ENCODE data around the gene ELP1. TPM values are rescaled to one million over a fixed set of nuclear protein-coding genes. Genes with fewer than 3 reads are reported as not detected.

Gene ELP1
- total RNA-seq, 1 donor from 2014 or later, result 20.7 TPM

- Histone ChIP-seq H3K4me3 (ENCODE audit: insufficient read depth, low read depth, low read length) (no peak overlapping the region), H3K9me3 (ENCODE audit: insufficient read depth, low read depth, low read length) (no peaks in the 10 kb centered on the region), H3K36me3 (ENCODE audit: insufficient read depth, low read length) (peaks cover 8% of the 10 kb centered on the region), H3K9ac (ENCODE audit: low read length) (no peak overlapping the region), H3K4me2 (ENCODE audit: low read length) (no peak overlapping the region), H3K79me2 (ENCODE audit: insufficient read depth, low read length) (no peaks in the 10 kb centered on the region), H3K27me3 (ENCODE audit: insufficient read depth, low read length) (no peaks in the 10 kb centered on the region), H3K27ac (ENCODE audit: low read depth, low read length) (no peak overlapping the region), H4K20me1 (ENCODE audit: insufficient read depth, low read length) (no peaks in the 10 kb centered on the region), H2AFZ (ENCODE audit: low read depth, low read length) (no peak overlapping the region), H3K4me1 (ENCODE audit: insufficient read depth, low read length) (no peaks in the 10 kb centered on the region)
- TF ChIP-seq CTCF (IDR thresholded peaks at IDR 0.05; ENCODE audit: insufficient read depth, low read depth, low read length), result no peak
- Mint-ChIP-seq H3K36me3 (ENCODE audit: low read depth, unreplicated experiment) (no peaks in the 10 kb centered on the region), H3K4me1 (ENCODE audit: low read depth, unreplicated experiment) (no peaks in the 10 kb centered on the region), H3K9me3 (ENCODE audit: unreplicated experiment) (no peaks in the 10 kb centered on the region), H3K27me3 (ENCODE audit: low read depth, unreplicated experiment) (no peaks in the 10 kb centered on the region), H3K4me3 (ENCODE audit: unreplicated experiment) (no peak overlapping the region), H3K27ac (ENCODE audit: unreplicated experiment) (no peak overlapping the region)
- DNase-seq (ENCODE audit: low read depth) (no peak), FAIRE-seq (no peak)
Observed at GRCh38 chr9:108956631-108957026, 22.7 kb upstream of the ELP1 start.

DNA sequence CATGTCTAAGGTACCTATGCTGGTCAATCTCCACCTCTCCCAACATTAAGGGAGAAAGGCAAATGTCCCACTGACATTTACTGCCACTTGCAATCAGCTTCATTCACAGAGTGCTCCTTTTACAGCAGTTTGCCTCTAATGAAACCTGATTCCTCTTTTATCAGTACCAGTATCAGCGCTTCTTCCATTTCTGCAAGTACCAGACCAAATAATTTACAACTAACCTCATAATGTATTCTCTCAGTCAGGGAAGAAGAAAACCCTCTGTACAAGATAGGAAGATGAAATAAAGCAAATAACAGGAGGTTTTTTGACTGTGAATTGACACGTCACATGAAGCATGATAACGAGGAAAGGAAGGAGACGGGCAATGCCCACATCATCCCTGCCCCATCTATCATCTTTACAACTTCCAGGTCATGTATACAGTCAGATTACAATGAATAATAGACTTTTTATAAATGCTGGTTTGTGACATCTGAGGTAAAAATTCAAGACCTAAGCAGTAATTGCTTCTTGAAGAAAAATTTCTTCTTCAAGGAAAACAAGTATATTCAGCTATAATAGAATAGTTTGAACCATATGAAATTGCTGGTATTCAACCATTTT, 22.2 kb upstream of the ELP1 start:
- Mint-ChIP-seq H3K36me3 (ENCODE audit: low read depth, unreplicated experiment) (no peaks in the 10 kb centered on the region), H3K9me3 (ENCODE audit: unreplicated experiment) (no peaks in the 10 kb centered on the region), H3K27ac (ENCODE audit: unreplicated experiment) (no peak overlapping the region), H3K4me1 (ENCODE audit: low read depth, unreplicated experiment) (no peaks in the 10 kb centered on the region), H3K4me3 (ENCODE audit: unreplicated experiment) (no peak overlapping the region), H3K27me3 (ENCODE audit: low read depth, unreplicated experiment) (no peaks in the 10 kb centered on the region)
- FAIRE-seq, result no peak
- no peak for DNase-seq (ENCODE audit: low read depth)
- Histone ChIP-seq H3K4me1 (ENCODE audit: insufficient read depth, low read length) (no peaks in the 10 kb centered on the region), H4K20me1 (ENCODE audit: insufficient read depth, low read length) (no peaks in the 10 kb centered on the region), H3K9ac (ENCODE audit: low read length) (no peak overlapping the region), H3K9me3 (ENCODE audit: insufficient read depth, low read depth, low read length) (no peaks in the 10 kb centered on the region), H2AFZ (ENCODE audit: low read depth, low read length) (no peak overlapping the region), H3K79me2 (ENCODE audit: insufficient read depth, low read length) (no peaks in the 10 kb centered on the region), H3K27me3 (ENCODE audit: insufficient read depth, low read length) (no peaks in the 10 kb centered on the region), H3K36me3 (ENCODE audit: insufficient read depth, low read length) (peaks cover 8% of the 10 kb centered on the region), H3K27ac (ENCODE audit: low read depth, low read length) (no peak overlapping the region), H3K4me3 (ENCODE audit: insufficient read depth, low read depth, low read length) (no peak overlapping the region), H3K4me2 (ENCODE audit: low read length) (no peak overlapping the region)
- TF ChIP-seq CTCF (IDR thresholded peaks at IDR 0.05; ENCODE audit: insufficient read depth, low read depth, low read length), result no peak
- TF ChIP-seq EZH2 (IDR thresholded peaks at IDR 0.05; ENCODE audit: insufficient read depth, low read length), result no peak

- Mint-ChIP-seq H3K27ac (ENCODE audit: unreplicated experiment) (no peak overlapping the region), H3K4me1 (ENCODE audit: low read depth, unreplicated experiment) (no peaks in the 10 kb centered on the region), H3K27me3 (ENCODE audit: low read depth, unreplicated experiment) (no peaks in the 10 kb centered on the region), H3K9me3 (ENCODE audit: unreplicated experiment) (no peaks in the 10 kb centered on the region), H3K4me3 (ENCODE audit: unreplicated experiment) (no peak overlapping the region), H3K36me3 (ENCODE audit: low read depth, unreplicated experiment) (no peaks in the 10 kb centered on the region)
- peaks cover 4% of the 10 kb centered on the region for H3K36me3 ChIP-seq (ENCODE audit: insufficient read depth, low read length)
- H3K27ac ChIP-seq (ENCODE audit: low read depth, low read length), result no peak overlapping the region
- no peak overlapping the region for H3K4me2 ChIP-seq (ENCODE audit: low read length)
- no peak for FAIRE-seq
- no peaks in the 10 kb centered on the region for H3K4me1 ChIP-seq (ENCODE audit: insufficient read depth, low read length)
- DNase-seq (ENCODE audit: low read depth), result peak; percentile 51
- no peak overlapping the region for H3K9ac ChIP-seq (ENCODE audit: low read length)
- no peaks in the 10 kb centered on the region for H3K79me2 ChIP-seq (ENCODE audit: insufficient read depth, low read length)
- H3K9me3 ChIP-seq (ENCODE audit: insufficient read depth, low read depth, low read length), result no peaks in the 10 kb centered on the region
- no peaks in the 10 kb centered on the region for H4K20me1 ChIP-seq (ENCODE audit: insufficient read depth, low read length)
- no peak overlapping the region for H2AFZ ChIP-seq (ENCODE audit: low read depth, low read length)
- no peaks in the 10 kb centered on the region for H3K27me3 ChIP-seq (ENCODE audit: insufficient read depth, low read length)
- TF ChIP-seq EZH2 (IDR thresholded peaks at IDR 0.05; ENCODE audit: insufficient read depth, low read length) (no peak), CTCF (IDR thresholded peaks at IDR 0.05; ENCODE audit: insufficient read depth, low read depth, low read length) (peak; percentile 60)
- no peak overlapping the region for H3K4me3 ChIP-seq (ENCODE audit: insufficient read depth, low read depth, low read length)
Observed at GRCh38 chr9:108953983-108954574, 20.2 kb upstream of the ELP1 start.
